ENCODE results near the gene KRT86. TPM values are rescaled to one million over a fixed set of nuclear protein-coding genes. Genes with fewer than 3 reads are reported as not detected.

The KRT86 gene
- not detected in 2 replicates for total RNA-seq (2014; rRNA removed; shearing (Covaris generic))
- 0.16 and 0.30 TPM in 2 replicates for polyA plus RNA-seq (2016; fragmentation: Nextera tagmentation; extraction: Ambion mirVana)
- long read RNA-seq, result 0 reads

- Mint-ChIP-seq H3K9me3 (no peaks in the 10 kb centered on the region), H3K27me3 (ENCODE audit: insufficient read depth, low read depth, poor library complexity) (peaks cover 9% of the 10 kb centered on the region), H3K4me3 (no peak within 1 kb of the TSS), H3K27ac (no peak within 1 kb of the TSS), H3K4me1 (no peaks in the 10 kb centered on the region), H3K36me3 (ENCODE audit: low read depth) (no peaks in the 10 kb centered on the region)
- H3K27ac ChIP-seq (ENCODE audit: low read depth), result no peak within 1 kb of the TSS
- H3K4me1 ChIP-seq (ENCODE audit: insufficient read depth), result no peaks in the 10 kb centered on the region; the same call in 1 of the 2 replicates
- H4K20me1 ChIP-seq (replicated peaks; ENCODE audit: insufficient read depth), result no peaks in the 10 kb centered on the region
- H3F3A ChIP-seq (replicated peaks; ENCODE audit: low read depth), result no peaks in the 10 kb centered on the region
- 0 out of 2 replicates have a peak, but pooled peaks cover 2% of the 10 kb centered on the region for H3K9me2 ChIP-seq (ENCODE audit: insufficient read depth)
- ATAC-seq, result no peak
- H3K4me2 ChIP-seq, result no peak within 1 kb of the TSS
- H3K27me3 ChIP-seq (ENCODE audit: insufficient read depth), result peaks cover 11% of the 10 kb centered on the region
- DNase-seq (ENCODE audit: low spot score), result no peak
- TF ChIP-seq REST (IDR thresholded peaks at IDR 0.05; ENCODE audit: unreplicated experiment) (no peak), ZNF462 (CRISPR knock-in tag; IDR thresholded peaks at IDR 0.05) (no peak), EZH2 (IDR thresholded peaks at IDR 0.05; ENCODE audit: low read depth, unreplicated experiment) (no peak), JUNB (IDR thresholded peaks at IDR 0.05; ENCODE audit: unreplicated experiment) (no peak), ETS1 (IDR thresholded peaks at IDR 0.05) (no peak), STAT1 (IDR thresholded peaks at IDR 0.05; ENCODE audit: unreplicated experiment) (no peak), ZNF331 (CRISPR knock-in tag; IDR thresholded peaks at IDR 0.05; ENCODE audit: low read depth) (no peak), POLR2AphosphoS5 (IDR thresholded peaks at IDR 0.05; ENCODE audit: low read depth) (no peak), ZNF114 (CRISPR knock-in tag; IDR thresholded peaks at IDR 0.05) (no peak), EZH2phosphoT487 (IDR thresholded peaks at IDR 0.05; ENCODE audit: unreplicated experiment) (no peak), CREB1 (CRISPR knock-in tag; IDR thresholded peaks at IDR 0.05; ENCODE audit: low read depth) (no peak), NANOG (IDR thresholded peaks at IDR 0.05; ENCODE audit: borderline replicate concordance) (no peak)
- H3K36me3 ChIP-seq (ENCODE audit: insufficient read depth), result no peaks in the 10 kb centered on the region
- H2AFZ ChIP-seq, result no peak within 1 kb of the TSS
- H3K4me3 ChIP-seq, result no peak within 1 kb of the TSS
- no peaks in the 10 kb centered on the region for H3K79me2 ChIP-seq (replicated peaks; ENCODE audit: insufficient read depth)
Observed at GRCh38 chr12:52274521-52275120, at the start of gene KRT86. Gene KRT86 (plus strand): TSS chr12:52274645. CDS start chr12:52301917, 27,272 bp downstream.
